Measurements from ENCODE around the gene KRT34.
"Not testable (repeated sequence)": the region's sequence is repeated elsewhere in the genome, so short reads cannot be mapped to it uniquely, and the experiment has no call there.

KRT34 gene

GRCh38 chr17:41403404-41404023 is 21.4 kb upstream of the KRT34 start:
- DNase-seq, result no peak

- no peak for DNase-seq
These were observed 20.1 kb upstream of the KRT34 start for GRCh38 chr17:41402161-41402560.

GRCh38 chr17:41396996-41397660 is 15.0 kb upstream of the KRT34 start, which contains the start of gene KRT31:
Gene KRT31, minus strand, starts transcription at chr17:41397608. Its CDS starts 69 bp downstream, at chr17:41397539.
- no peak for DNase-seq

- no peak for DNase-seq
These were observed 14.2 kb upstream of the KRT34 start for GRCh38 chr17:41396340-41396739.

GRCh38 chr17:41395611-41396010 is 13.5 kb upstream of the KRT34 start:
- DNase-seq, result no peak

GRCh38 chr17:41395044-41395443 is 12.9 kb upstream of the KRT34 start:
- DNase-seq, result not testable (repeated sequence)

- no peak for DNase-seq
These were observed 12.3 kb upstream of the KRT34 start for GRCh38 chr17:41394254-41394996.

GRCh38 chr17:41393826-41394225 is 11.7 kb upstream of the KRT34 start:
- no peak for DNase-seq

GRCh38 chr17:41393294-41393693 is 11.2 kb upstream of the KRT34 start:
- DNase-seq, result no peak

GRCh38 chr17:41392278-41392677 is 10.2 kb upstream of the KRT34 start:
- no peak for DNase-seq

- DNase-seq, result no peak
These were observed 9.4 kb upstream of the KRT34 start for GRCh38 chr17:41391535-41391934.

- no peak for DNase-seq
These were observed 8.4 kb upstream of the KRT34 start for GRCh38 chr17:41390411-41390938.

GRCh38 chr17:41387670-41388069 is 5.6 kb upstream of the KRT34 start:
- DNase-seq, result no peak

GRCh38 chr17:41386227-41386626 is 4.1 kb upstream of the KRT34 start:
- DNase-seq, result no peak

GRCh38 chr17:41383690-41384089 is 1.6 kb upstream of the KRT34 start:
- no peak for DNase-seq

GRCh38 chr17:41382394-41382793 is 288 bp upstream of the KRT34 start:
- no peak for DNase-seq

GRCh38 chr17:41380091-41380490 is 2.0 kb downstream of the KRT34 start:
- not testable (repeated sequence) for DNase-seq

- DNase-seq, result no peak
These were observed 4.6 kb downstream of the KRT34 start for GRCh38 chr17:41377546-41377945.

GRCh38 chr17:41369713-41370112 is 12.4 kb downstream of the KRT34 start, which contains the start of gene KRT33B:
Gene KRT33B, minus strand, starts transcription at chr17:41369813. Its CDS starts 63 bp downstream, at chr17:41369750.
- DNase-seq, result no peak

GRCh38 chr17:41369023-41369422 is 13.1 kb downstream of the KRT34 start:
- no peak for DNase-seq

GRCh38 chr17:41367426-41368075 is 14.6 kb downstream of the KRT34 start:
- no peak for DNase-seq

GRCh38 chr17:41366070-41366469 is 16.0 kb downstream of the KRT34 start:
- no peak for DNase-seq

GRCh38 chr17:41363881-41364280 is 18.2 kb downstream of the KRT34 start:
- DNase-seq, result no peak
